Neuronal stem cell (in vitro differentiated cells): ENCODE data around the gene RALGAPA2.

Source experiments
- DNase-seq: peaks from one replicate; pipeline ENCODE4 v3.0.0-alpha.2; 2013; ENCODE audit warnings: low spot score
- H2AFZ ChIP-seq: one replicate; pipeline ENCODE4 v1.6.1; 2013; ENCODE audit warnings: mild to moderate bottlenecking, low read length, inconsistent platforms
- H2AK5ac ChIP-seq: 2 replicates; pipeline ENCODE4 v1.6.1; 2013; ENCODE audit warnings: low read depth, mild to moderate bottlenecking, inconsistent platforms, low read length, moderate library complexity, mixed read lengths
- H2BK120ac ChIP-seq: 2 replicates; pipeline ENCODE4 v1.6.1; 2013; ENCODE audit warnings: low read depth, mild to moderate bottlenecking, inconsistent platforms, low read length, moderate library complexity, mixed read lengths
- H2BK12ac ChIP-seq: one replicate; pipeline ENCODE4 v1.6.1; 2013; ENCODE audit warnings: low read length, inconsistent platforms
- H2BK15ac ChIP-seq: 2 replicates; pipeline ENCODE4 v1.6.1; 2013; ENCODE audit warnings: mild to moderate bottlenecking, low read length, inconsistent platforms, mixed read lengths
- H2BK5ac ChIP-seq: one replicate; pipeline ENCODE4 v1.6.1; 2013; ENCODE audit warnings: inconsistent platforms, mild to moderate bottlenecking, low read length, moderate library complexity
- H3K14ac ChIP-seq: one replicate; pipeline ENCODE4 v1.6.1; 2013; ENCODE audit warnings: low read length, inconsistent platforms
- H3K18ac ChIP-seq: 2 replicates; pipeline ENCODE4 v1.6.1; 2013; ENCODE audit warnings: low read length, inconsistent platforms
- H3K23ac ChIP-seq: 2 replicates; pipeline ENCODE4 v1.6.1; 2013; ENCODE audit warnings: low read depth, mild to moderate bottlenecking, mixed read lengths, low read length, inconsistent platforms; ENCODE audit not compliant: poor library complexity
- H3K27ac ChIP-seq: replicated peaks from 3 replicates; pipeline ENCODE4 v1.5.1; 2013; ENCODE audit warnings: low read length, inconsistent platforms
- H3K27me3 ChIP-seq, 3 experiments: 2 replicates each; pipeline ENCODE4 v1.6.1; 2013; ENCODE audit warnings: low read length in 3 of 3, mild to moderate bottlenecking in 2 of 3, inconsistent platforms in 1 of 3, low read depth in 1 of 3, mixed read lengths in 1 of 3, moderate library complexity in 1 of 3; ENCODE audit not compliant: control insufficient read depth in 3 of 3, insufficient read depth in 3 of 3
- H3K36me3 ChIP-seq, 2 donors: replicated peaks in 1 of 2; 2 replicates each; pipeline ENCODE4 v1.6.1; 2013; ENCODE audit warnings: low read length in 2 of 2; ENCODE audit not compliant: control insufficient read depth in 2 of 2, insufficient read depth in 2 of 2
- H3K4ac ChIP-seq: 2 replicates; pipeline ENCODE4 v1.6.1; 2013; ENCODE audit warnings: inconsistent platforms, mild to moderate bottlenecking, low read length, moderate library complexity
- H3K4me1 ChIP-seq, 2 donors: 1 replicate in 1 of 2; 2 replicates in 1 of 2; pipeline ENCODE4 v1.6.1; 2013; ENCODE audit warnings: low read length in 2 of 2, low read depth in 1 of 2; ENCODE audit not compliant: control insufficient read depth in 2 of 2, insufficient read depth in 1 of 2
- H3K4me2 ChIP-seq: one replicate; pipeline ENCODE4 v1.6.1; 2013; ENCODE audit warnings: mild to moderate bottlenecking, low read length, inconsistent platforms; ENCODE audit not compliant: insufficient read depth, poor library complexity, severe bottlenecking
- H3K4me3 ChIP-seq, 2 donors: 2 replicates each; pipeline ENCODE4 v1.5.1; 2013; ENCODE audit warnings: low read length in 2 of 2, mild to moderate bottlenecking in 2 of 2, inconsistent platforms in 1 of 2, moderate library complexity in 1 of 2
- H3K79me1 ChIP-seq: one replicate; pipeline ENCODE4 v1.6.1; 2013; ENCODE audit warnings: low read depth, mild to moderate bottlenecking, inconsistent platforms, low read length, moderate library complexity
- H3K9ac ChIP-seq: one replicate; pipeline ENCODE4 v1.6.1; 2013; ENCODE audit warnings: mild to moderate bottlenecking, low read depth, low read length, inconsistent platforms; ENCODE audit not compliant: poor library complexity
- H3K9me3 ChIP-seq, 2 donors: replicated peaks in 1 of 2; 2 replicates each; pipeline versions ENCODE3 to v1.6.1; 2013; ENCODE audit warnings: low read length in 2 of 2, mild to moderate bottlenecking in 2 of 2, inconsistent platforms in 1 of 2, low read depth in 1 of 2, mixed read lengths in 1 of 2, moderate library complexity in 1 of 2; ENCODE audit not compliant: control insufficient read depth in 2 of 2, insufficient read depth in 1 of 2
- H4K8ac ChIP-seq: one replicate; pipeline ENCODE4 v1.6.1; 2013; ENCODE audit warnings: low read depth, mild to moderate bottlenecking, inconsistent platforms, low read length, moderate library complexity
- H4K91ac ChIP-seq: one replicate; pipeline ENCODE4 v1.6.1; 2013; ENCODE audit warnings: low read length, low read depth, mild to moderate bottlenecking, inconsistent platforms; ENCODE audit not compliant: poor library complexity
- WGBS, 2 donors: extraction: QIAGEN DNeasy Blood & Tissue Kit; methylation state at CpG; one replicate each; pipeline ENCODE4 v1.1.7; 2013; ENCODE audit warnings: missing lambda C conversion rate in 2 of 2, mixed read lengths in 1 of 2; ENCODE audit not compliant: insufficient read length in 2 of 2, insufficient replicate concordance in 1 of 2; ENCODE audit errors: extremely low coverage in 2 of 2; 5-methylcytosine and 5-hydroxymethylcytosine counted together

RALGAPA2 gene

DNA sequence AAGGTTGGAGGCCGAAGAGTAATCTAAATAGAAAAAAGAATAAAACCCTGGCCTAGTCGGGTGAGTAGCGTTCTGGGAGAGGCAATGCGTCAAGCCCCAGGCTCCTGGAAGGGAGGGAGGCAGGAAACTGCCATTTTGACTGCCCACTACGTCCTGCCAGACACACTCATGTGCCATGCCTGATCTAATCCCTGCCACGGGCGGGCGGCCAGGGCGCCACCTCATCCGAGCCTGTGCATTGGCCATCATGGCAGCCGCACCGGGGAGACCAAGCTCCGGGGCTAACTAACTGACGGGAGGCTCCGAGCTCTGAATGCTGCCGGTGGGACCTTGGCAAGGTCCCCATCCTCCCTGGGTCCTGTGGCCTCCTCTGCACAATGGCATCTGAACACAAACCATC lies 275.8 kb downstream of the RALGAPA2 start:
- no peak overlapping the region for H2BK15ac ChIP-seq
- no peak overlapping the region for H4K91ac ChIP-seq
- DNase-seq: no peak
- H3K9ac ChIP-seq: no peak overlapping the region
- no peak overlapping the region for H2AFZ ChIP-seq
- H4K8ac ChIP-seq: no peak overlapping the region
- WGBS, 2 donors: no CpG with 5 or more reads among the region's 16 CpGs
- H3K4me3 ChIP-seq: no peak overlapping the region
- no peak overlapping the region for H2BK12ac ChIP-seq
- H2BK120ac ChIP-seq: no peak overlapping the region
- H2BK5ac ChIP-seq: no peak overlapping the region
- H3K4me1 ChIP-seq: peaks cover 8 to 9% of the 10 kb centered on the region in 2 donors
- no peak overlapping the region for H3K27ac ChIP-seq
- no peak overlapping the region for H3K14ac ChIP-seq
- no peaks in the 10 kb centered on the region for H3K9me3 ChIP-seq
- H3K36me3 ChIP-seq: no peaks in the 10 kb centered on the region
- no peak overlapping the region for H3K4me2 ChIP-seq
- H2AK5ac ChIP-seq: no peak overlapping the region
- H3K27me3 ChIP-seq: no peaks in the 10 kb centered on the region
- H3K4ac ChIP-seq: no peak overlapping the region
- H3K18ac ChIP-seq: no peak overlapping the region
- no peaks in the 10 kb centered on the region for H3K79me1 ChIP-seq
- no peak overlapping the region for H3K23ac ChIP-seq

DNA sequence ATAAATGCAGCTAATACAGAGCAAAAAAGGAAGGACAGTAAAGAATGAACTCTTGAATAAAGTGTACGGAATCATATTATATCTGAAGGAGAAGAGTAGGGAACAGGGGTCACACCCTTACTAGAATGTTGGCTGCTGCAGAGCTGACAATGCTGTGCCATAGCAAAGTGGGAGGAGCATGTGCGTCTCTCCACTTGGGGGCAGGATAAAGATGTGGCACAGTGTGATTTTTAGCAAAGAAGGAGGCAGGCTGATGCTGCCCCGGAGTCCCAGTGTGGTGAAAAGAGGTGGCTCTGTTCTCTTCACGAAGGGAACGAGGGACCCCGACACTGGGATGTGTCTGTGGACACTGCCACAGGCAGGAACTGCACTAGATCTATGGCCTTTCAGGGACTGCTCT lies 277.0 kb downstream of the RALGAPA2 start:
- H3K14ac ChIP-seq: no peak overlapping the region
- H2BK5ac ChIP-seq: no peak overlapping the region
- H2BK120ac ChIP-seq: no peak overlapping the region
- no peaks in the 10 kb centered on the region for H3K9me3 ChIP-seq
- no peak overlapping the region for H3K18ac ChIP-seq
- H3K4me1 ChIP-seq: peaks cover 2 to 4% of the 10 kb centered on the region in 2 donors
- H2AFZ ChIP-seq: no peak overlapping the region
- no peak overlapping the region for H2AK5ac ChIP-seq
- no peak overlapping the region for H3K23ac ChIP-seq
- no peak overlapping the region for H2BK15ac ChIP-seq
- no peak overlapping the region for H3K9ac ChIP-seq
- H4K91ac ChIP-seq: no peak overlapping the region
- no peaks in the 10 kb centered on the region for H3K79me1 ChIP-seq
- H4K8ac ChIP-seq: no peak overlapping the region
- H3K4me3 ChIP-seq: no peak overlapping the region
- no peak overlapping the region for H3K27ac ChIP-seq
- no peak for DNase-seq
- no peak overlapping the region for H3K4me2 ChIP-seq
- H3K4ac ChIP-seq: no peak overlapping the region
- no peaks in the 10 kb centered on the region for H3K27me3 ChIP-seq
- H3K36me3 ChIP-seq: no peaks in the 10 kb centered on the region
- H2BK12ac ChIP-seq: no peak overlapping the region
- WGBS, 2 donors: no CpG with 5 or more reads among the region's 6 CpGs

DNA sequence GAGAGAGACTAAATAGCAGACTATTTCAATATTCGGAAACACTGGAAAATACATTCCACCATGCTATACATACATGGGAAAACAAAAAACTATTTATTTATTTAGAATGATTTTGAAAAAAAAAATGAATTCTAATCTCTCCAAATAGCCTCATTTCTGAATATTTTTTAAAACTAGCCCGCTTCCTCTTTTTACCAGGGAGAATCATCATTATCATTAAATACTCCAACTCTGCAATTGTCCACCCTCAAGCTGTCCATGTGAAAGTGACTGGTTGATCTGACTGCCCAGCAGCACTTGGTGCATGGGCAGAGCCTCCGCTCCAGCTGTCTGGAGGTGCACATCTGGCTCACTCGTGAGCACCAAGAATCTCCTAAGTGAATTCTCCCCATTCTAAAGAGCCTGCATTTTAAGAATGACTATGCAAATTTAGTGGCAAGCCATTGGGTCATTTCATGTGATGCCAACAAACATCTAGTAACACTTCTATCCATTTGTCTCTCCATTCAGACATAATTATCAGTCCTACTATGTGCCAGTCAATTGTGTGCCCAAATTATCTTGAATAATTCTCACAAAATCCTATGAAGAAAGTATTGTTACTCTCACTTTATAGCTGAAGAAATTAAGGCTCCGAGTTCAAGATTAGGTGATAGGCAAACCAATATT lies 279.7 kb downstream of the RALGAPA2 start:
- Histone ChIP-seq H4K8ac (no peak overlapping the region), H3K9ac (no peak overlapping the region), H4K91ac (no peak overlapping the region), H2BK12ac (no peak overlapping the region), H3K4me3 (no peak overlapping the region), H2BK120ac (no peak overlapping the region), H2BK15ac (no peak overlapping the region), H3K14ac (no peak overlapping the region), H3K18ac (no peak overlapping the region), H3K27ac (no peak overlapping the region), H3K27me3 (no peaks in the 10 kb centered on the region), H3K36me3 (no peaks in the 10 kb centered on the region), H3K4me1 (peaks cover 2% of the 10 kb centered on the region in 2 donors), H2AK5ac (no peak overlapping the region), H3K4me2 (no peak overlapping the region), H3K79me1 (no peaks in the 10 kb centered on the region), H3K23ac (no peak overlapping the region), H2AFZ (no peak overlapping the region), H3K9me3 (no peaks in the 10 kb centered on the region), H3K4ac (no peak overlapping the region), H2BK5ac (no peak overlapping the region)
- no CpG with 5 or more reads among the region's 5 CpGs for WGBS, 2 donors
- no peak for DNase-seq

DNA sequence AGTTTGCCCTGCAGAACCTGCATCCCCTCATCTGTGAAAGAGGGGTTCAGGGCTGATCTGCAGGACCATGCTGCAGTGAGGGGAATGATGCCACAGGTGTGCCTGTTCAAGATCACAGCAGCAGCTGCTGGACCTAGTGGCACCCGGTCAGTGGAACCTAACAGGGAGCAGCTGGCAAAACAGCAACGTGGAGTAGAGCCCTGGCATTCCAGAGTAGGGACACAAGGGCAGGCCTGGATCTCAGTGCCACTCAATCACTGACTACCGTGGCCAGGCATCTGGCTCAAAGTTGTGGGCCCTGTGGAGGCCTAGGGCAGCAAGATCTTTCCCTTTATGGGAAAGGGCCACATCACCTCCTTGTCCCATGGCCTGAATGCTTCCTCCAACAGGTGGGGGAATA lies 282.4 kb downstream of the RALGAPA2 start:
- Histone ChIP-seq H4K91ac (no peak overlapping the region), H2BK120ac (no peak overlapping the region), H3K79me1 (no peaks in the 10 kb centered on the region), H3K23ac (no peak overlapping the region), H4K8ac (no peak overlapping the region), H2BK12ac (no peak overlapping the region), H3K4me2 (no peak overlapping the region), H3K18ac (no peak overlapping the region), H3K9ac (no peak overlapping the region), H3K27me3 (no peaks in the 10 kb centered on the region), H3K9me3 (no peaks in the 10 kb centered on the region), H2AFZ (no peak overlapping the region), H2BK5ac (no peak overlapping the region), H3K14ac (no peak overlapping the region), H3K4me1 (no peaks in the 10 kb centered on the region), H2BK15ac (no peak overlapping the region), H3K27ac (no peak overlapping the region), H3K4me3 (no peak overlapping the region), H3K4ac (no peak overlapping the region), H3K36me3 (no peaks in the 10 kb centered on the region), H2AK5ac (no peak overlapping the region)
- no CpG with 5 or more reads among the region's 3 CpGs for WGBS, 2 donors
- no peak for DNase-seq
